ENCODE data around the gene LRAT.

The LRAT gene

GRCh38 chr4:154760895-154761294, 17.1 kb downstream of the LRAT start:
- no peak for DNase-seq (ENCODE audit: low read depth, low spot score)

GRCh38 chr4:154778264-154778663, 34.5 kb downstream of the LRAT start:
- no peak for DNase-seq (ENCODE audit: low read depth, low spot score)

GRCh38 chr4:154779362-154779947, 35.7 kb downstream of the LRAT start:
- DNase-seq (ENCODE audit: low read depth, low spot score): no peak

GRCh38 chr4:154781126-154781982, 37.6 kb downstream of the LRAT start, which contains the start of gene RBM46:
RBM46 (plus strand) TSS chr4:154781272; CDS start chr4:154796753, 15,481 bp downstream.
- no peak for DNase-seq (ENCODE audit: low read depth, low spot score)

GRCh38 chr4:154781983-154782293, 38.1 kb downstream of the LRAT start:
- no peak for DNase-seq (ENCODE audit: low read depth, low spot score)
